ENCODE results near the gene P4HA1.
"Not testable (repeated sequence)": the region's sequence is repeated elsewhere in the genome, so short reads cannot be mapped to it uniquely, and the experiment has no call there.

P4HA1 gene

GRCh38 chr10:73096449-73097304, at the start of gene P4HA1:
Gene P4HA1, minus strand, starts transcription at chr10:73096866. Its CDS starts 21,983 bp downstream, at chr10:73074883.
- DNase-seq = peak; percentile 99

GRCh38 chr10:73141603-73142002, 44.9 kb upstream of the P4HA1 start:
- no peak for DNase-seq

- DNase-seq = no peak
Observed at GRCh38 chr10:73139251-73139650, 42.6 kb upstream of the P4HA1 start.

- DNase-seq = no peak
Observed at GRCh38 chr10:73136627-73137026, 40.0 kb upstream of the P4HA1 start.

- DNase-seq = no peak
Observed at GRCh38 chr10:73134727-73135126, 38.1 kb upstream of the P4HA1 start.

GRCh38 chr10:73131913-73132686, 35.4 kb upstream of the P4HA1 start:
- DNase-seq = no peak

- DNase-seq = no peak
Observed at GRCh38 chr10:73131301-73131700, 34.6 kb upstream of the P4HA1 start.

- no peak for DNase-seq
Observed at GRCh38 chr10:73126343-73126742, 29.7 kb upstream of the P4HA1 start.

GRCh38 chr10:73119952-73120351, 23.3 kb upstream of the P4HA1 start:
- no peak for DNase-seq

- DNase-seq = no peak
Observed at GRCh38 chr10:73119457-73119856, 22.8 kb upstream of the P4HA1 start.

- no peak for DNase-seq
Observed at GRCh38 chr10:73117976-73118743, 21.5 kb upstream of the P4HA1 start.

GRCh38 chr10:73116017-73116416, 19.4 kb upstream of the P4HA1 start:
- DNase-seq = no peak

- DNase-seq = no peak
Observed at GRCh38 chr10:73113551-73113950, 16.9 kb upstream of the P4HA1 start.

GRCh38 chr10:73112032-73112431, 15.4 kb upstream of the P4HA1 start:
- not testable (repeated sequence) for DNase-seq

- DNase-seq = peak; percentile 58
Observed at GRCh38 chr10:73110345-73110849, 13.7 kb upstream of the P4HA1 start, which contains the start of gene NUDT13. Gene NUDT13, plus strand, starts transcription at chr10:73110455. Its CDS starts 3,911 bp downstream, at chr10:73114366.

GRCh38 chr10:73109248-73109652, 12.6 kb upstream of the P4HA1 start:
- DNase-seq = not testable (repeated sequence)

- DNase-seq = no peak
Observed at GRCh38 chr10:73106301-73106700, 9.6 kb upstream of the P4HA1 start.

GRCh38 chr10:73099141-73099540, 2.5 kb upstream of the P4HA1 start:
- no peak for DNase-seq

- DNase-seq = no peak
Observed at GRCh38 chr10:73097305-73097670, 622 bp upstream of the P4HA1 start.

- DNase-seq = peak; percentile 80
Observed at GRCh38 chr10:73096041-73096448, 621 bp downstream of the P4HA1 start.

GRCh38 chr10:73095481-73096021, 1.1 kb downstream of the P4HA1 start:
- peak; percentile 62 for DNase-seq

- DNase-seq = no peak
Observed at GRCh38 chr10:73094986-73095480, 1.6 kb downstream of the P4HA1 start.

Measured in stimulated activated CD4-positive, alpha-beta T cell treated with anti-CD3 and anti-CD28 coated beads, Interleukin-15, amount 100 ng/mL, for 24 hours (primary cell).